Adrenal gland (tissue), 5 donors: ENCODE results near the gene SCAF8.

Experiments used
- POLR2A ChIP-seq, 2 donors: fragments of 450-650 bp; IDR thresholded peaks; one replicate each; pipeline ENCODE4 v1.6.1; 2017; ENCODE audit warnings: antibody characterized with exemption in 2 of 2, mild to moderate bottlenecking in 2 of 2, moderate library complexity in 1 of 2
- TF ChIP-seq, protein P1 (sequence below), 6 experiments: fragments of 450-650 bp in 4 of 6; fragments of 200-600 bp in 2 of 6; sonication (generic) in 1 of 6; IDR thresholded peaks; 1 replicate in 5 of 6; 2 replicates in 1 of 6; pipeline versions ENCODE4 v1.5.1 to v1.8.0; 2016 to 2021; ENCODE audit warnings: antibody characterized with exemption in 6 of 6, mild to moderate bottlenecking in 2 of 6, moderate library complexity in 1 of 6
- donor health status: DM: no; HTN: no; CAD: no.

DNA sequence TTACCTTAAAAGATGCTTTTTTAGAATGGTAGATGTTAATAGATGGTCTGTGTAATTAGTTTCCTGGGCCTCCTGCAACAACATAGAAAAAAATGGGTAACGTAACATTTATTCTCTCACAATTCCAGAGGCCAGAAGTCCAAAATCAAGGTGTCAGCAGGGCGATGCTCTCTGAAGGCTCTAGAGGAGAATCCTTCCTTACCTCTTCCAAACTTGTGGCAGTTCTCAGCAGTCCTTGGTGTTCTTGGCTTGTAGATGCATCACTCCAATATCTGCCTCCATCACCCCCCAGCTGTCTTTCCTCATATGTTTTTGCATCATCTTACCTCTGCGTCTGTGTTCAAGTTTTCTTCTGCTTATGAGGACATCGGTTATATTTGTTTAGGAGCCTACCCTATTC lies 107.9 kb downstream of the SCAF8 start:
- TF ChIP-seq, protein P1, sequence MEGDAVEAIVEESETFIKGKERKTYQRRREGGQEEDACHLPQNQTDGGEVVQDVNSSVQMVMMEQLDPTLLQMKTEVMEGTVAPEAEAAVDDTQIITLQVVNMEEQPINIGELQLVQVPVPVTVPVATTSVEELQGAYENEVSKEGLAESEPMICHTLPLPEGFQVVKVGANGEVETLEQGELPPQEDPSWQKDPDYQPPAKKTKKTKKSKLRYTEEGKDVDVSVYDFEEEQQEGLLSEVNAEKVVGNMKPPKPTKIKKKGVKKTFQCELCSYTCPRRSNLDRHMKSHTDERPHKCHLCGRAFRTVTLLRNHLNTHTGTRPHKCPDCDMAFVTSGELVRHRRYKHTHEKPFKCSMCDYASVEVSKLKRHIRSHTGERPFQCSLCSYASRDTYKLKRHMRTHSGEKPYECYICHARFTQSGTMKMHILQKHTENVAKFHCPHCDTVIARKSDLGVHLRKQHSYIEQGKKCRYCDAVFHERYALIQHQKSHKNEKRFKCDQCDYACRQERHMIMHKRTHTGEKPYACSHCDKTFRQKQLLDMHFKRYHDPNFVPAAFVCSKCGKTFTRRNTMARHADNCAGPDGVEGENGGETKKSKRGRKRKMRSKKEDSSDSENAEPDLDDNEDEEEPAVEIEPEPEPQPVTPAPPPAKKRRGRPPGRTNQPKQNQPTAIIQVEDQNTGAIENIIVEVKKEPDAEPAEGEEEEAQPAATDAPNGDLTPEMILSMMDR (IDR thresholded peaks at IDR 0.05): no peak
- no peak for TF ChIP-seq POLR2A (IDR thresholded peaks at IDR 0.05)
